ENCODE data around the gene MUC22. TPM values are rescaled to one million over a fixed set of nuclear protein-coding genes. Genes with fewer than 3 reads are reported as not detected.
"Not testable (repeated sequence)": the region's sequence is repeated elsewhere in the genome, so short reads cannot be mapped to it uniquely, and the experiment has no call there.

Gene MUC22
- total RNA-seq, 1 donor from 2014 or later: not detected

DNA sequence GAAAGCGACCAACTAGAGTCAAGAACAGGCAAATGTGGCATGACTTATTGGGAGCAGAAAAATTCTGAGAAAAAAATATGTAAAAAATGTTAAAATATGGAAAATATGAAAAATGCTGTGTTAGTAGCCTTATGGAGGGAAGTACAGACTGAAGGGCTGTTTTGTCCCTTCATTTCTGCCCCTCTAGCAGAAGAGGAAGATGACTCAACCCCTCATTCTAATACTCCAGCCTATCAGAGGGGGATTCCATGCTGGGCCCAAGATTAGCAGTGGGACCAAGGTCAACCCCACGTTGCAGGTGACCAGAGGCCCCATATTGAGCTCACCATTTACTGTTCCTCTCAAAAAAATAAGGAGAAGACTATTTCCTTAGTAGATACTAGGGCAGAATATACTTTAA, 18.4 kb upstream of the MUC22 start:
- no peak for FAIRE-seq
- DNase-seq (ENCODE audit: low spot score in 2 of 2): no peak

DNA sequence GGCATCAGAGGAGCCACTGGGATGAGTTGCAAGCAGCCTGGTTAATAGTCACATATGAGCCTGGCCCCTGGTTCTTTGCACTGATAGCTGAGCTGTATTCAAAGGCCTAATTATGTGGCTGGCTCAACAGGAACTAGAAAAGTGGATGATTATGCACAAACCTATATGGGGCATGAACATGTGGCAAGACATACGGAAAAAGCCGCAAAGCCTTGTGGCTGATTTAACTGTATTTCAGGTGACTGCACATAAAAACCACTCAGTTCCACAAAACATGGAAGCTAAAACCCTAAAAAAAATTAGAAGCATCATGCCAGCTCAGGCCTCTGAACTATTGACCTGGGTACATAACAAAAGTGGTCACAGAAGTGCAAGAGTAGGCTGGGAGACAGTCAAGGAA, 13.0 kb upstream of the MUC22 start:
- FAIRE-seq (no peak), DNase-seq (ENCODE audit: low spot score in 2 of 2) (no peak)

DNA sequence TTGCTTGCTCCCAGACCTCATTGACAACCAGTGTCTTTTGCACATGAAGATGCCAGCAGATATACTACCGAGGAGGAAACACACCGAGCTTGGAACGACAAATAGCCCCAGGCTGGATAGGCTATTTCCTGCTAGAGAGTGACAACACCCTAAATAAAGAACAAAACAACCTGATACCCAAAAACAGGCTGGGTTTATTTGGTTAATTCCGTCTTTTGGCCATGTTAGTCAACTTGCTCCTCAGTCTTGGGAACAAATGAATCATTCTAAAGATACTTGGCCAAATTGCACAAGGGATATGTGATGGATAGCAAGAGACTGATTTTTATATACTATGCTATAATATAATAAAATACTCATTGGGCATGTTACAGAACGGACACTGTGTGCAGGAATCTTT, 11.5 kb upstream of the MUC22 start:
- DNase-seq (ENCODE audit: low spot score in 2 of 2) (no peak), FAIRE-seq (no peak)

DNA sequence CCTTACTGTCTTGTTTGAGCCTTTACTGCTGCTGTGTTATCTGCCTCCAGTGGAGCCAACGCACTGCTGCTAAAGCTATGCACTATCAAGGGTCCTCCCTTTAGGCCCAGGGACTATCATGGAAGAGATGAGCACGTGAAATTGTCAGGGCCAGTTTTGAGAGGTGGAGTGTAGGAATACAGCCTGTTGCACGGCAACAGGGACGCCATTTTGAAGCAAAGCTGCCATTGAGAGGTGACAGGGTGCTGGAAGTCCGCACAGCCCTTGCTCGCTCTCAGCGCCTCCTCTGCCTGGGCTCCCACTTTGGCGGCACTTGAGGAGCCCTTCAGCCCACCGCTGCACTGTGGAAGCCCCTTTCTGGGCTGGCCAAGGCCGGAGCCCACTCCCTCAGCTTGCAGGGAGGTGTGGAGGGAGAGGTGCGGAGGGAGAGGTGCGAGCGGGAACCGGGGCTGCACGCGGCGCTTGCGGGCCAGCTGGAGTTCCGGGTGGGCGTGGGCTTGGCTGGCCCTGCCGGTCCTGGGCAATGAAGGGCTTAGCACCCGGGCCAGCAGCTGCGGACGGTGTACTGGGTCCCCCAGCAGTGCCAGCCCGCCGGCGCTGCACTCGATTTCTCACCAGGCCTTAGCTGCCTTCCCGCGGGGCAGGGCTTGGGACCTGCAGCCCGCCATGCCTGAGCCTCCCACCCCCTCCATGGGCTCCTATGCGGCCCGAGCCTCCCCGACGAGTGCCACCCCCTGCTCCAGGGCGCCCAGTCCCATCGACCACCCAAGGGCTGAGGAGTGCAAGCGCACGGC, 10.0 kb upstream of the MUC22 start:
- DNase-seq (ENCODE audit: low spot score in 2 of 2); FAIRE-seq: not testable (repeated sequence)

DNA sequence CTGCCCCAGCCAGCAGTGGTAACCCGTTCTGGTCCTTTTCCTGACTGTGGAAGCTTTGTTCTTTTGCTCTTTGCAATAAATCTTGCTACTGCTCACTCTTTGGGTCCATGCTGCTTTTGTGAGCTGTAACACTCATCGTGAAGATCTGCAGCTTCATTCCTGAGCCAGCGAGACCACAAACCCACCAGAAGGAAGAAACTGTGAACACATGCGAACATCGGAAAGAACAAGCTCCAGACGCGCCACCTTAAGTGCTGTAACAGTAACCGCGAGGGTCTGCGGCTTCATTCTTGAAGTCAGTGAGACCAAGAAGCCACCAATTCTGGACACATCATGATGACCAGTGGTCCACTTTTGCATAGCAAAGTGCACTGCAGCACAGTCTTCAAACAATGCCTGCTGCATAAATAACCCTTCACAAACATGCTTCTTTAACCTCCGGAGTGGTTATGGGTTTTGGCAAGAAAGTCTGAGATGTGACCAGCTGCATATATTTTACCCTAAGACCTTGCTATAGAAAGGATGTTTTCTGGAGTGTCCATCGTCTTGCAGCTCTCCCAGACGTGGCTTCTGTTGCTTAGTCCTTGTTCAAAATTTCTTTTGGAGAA, 8.9 kb upstream of the MUC22 start:
- DNase-seq (ENCODE audit: low spot score in 2 of 2): no peak
- no peak for FAIRE-seq

DNA sequence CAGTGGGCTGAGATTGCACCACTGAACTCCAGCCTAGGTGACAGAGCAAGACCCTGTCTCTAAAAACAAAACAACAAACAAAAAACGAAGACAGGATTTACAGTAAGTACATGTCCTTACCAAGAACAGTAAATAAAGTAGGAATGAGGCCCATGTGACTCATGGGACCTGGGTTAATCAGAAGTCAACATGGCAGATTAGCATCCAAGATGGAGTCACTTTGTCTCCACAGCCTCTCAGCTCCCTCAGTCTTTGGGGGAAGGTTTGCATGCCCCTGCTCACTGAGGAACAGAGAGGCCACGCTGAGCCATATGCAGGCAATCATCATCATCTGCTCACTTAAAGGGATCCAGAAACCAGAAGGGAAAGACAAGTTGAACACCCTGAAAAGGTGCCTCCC, 7.8 kb upstream of the MUC22 start:
- FAIRE-seq (no peak), DNase-seq (ENCODE audit: low spot score in 2 of 2) (no peak)

DNA sequence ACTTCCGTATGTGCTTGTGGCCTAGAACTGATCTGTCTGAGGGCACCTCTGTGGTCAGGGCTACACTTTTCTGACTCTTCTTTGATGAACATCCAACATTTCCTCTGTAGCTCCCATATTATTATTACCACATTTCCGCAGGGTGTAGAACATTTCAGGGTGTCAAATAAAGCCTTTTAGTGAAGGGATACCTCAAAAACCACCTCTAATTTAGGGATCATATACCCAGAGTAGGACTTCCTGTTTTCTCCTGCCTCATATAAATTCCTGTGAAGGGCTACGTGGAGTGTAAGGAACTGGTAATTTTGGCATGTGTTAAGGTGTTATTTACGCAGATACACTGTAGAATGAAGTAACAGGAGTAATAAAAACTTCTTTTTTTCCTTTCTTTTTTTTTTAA, 5.5 kb upstream of the MUC22 start:
- DNase-seq (ENCODE audit: low spot score in 2 of 2) (no peak), FAIRE-seq (no peak)

DNA sequence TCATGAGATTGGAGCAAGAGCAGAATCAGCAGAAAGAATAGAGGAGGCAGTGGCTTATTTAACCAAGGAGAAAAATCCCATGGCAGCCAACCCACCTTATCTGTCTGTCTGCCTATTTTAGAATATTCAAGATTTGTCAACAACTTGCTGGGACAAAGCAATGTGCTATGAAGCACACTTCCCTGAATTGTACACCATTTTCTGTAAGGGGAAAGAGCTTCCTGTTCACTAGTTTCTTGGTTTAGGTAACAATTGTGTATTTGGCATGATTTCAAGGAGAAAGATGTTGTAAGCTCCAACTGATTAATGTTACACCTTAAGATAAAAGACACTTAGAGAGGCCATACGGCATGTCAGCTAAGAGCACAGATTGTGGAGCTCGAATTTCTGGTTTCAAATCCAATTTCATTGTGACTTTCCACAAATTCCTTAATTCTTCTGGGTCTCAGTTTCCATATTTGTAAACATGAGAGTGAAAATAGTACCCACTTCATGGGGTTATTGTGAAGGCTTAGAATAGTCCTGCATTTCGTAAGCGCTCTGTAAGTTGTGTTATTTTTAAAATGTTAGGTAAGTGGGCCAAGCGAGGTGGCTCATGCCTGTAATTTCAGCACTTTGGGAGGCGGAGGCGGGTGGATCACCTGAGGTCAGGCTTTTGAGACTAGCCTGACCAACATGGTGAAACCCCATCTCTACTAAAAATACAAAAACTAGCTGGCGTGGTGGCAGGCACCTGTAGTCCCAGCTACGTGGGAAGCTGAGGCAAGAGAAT, 4.8 kb upstream of the MUC22 start:
- no peak for DNase-seq (ENCODE audit: low spot score in 2 of 2)

DNA sequence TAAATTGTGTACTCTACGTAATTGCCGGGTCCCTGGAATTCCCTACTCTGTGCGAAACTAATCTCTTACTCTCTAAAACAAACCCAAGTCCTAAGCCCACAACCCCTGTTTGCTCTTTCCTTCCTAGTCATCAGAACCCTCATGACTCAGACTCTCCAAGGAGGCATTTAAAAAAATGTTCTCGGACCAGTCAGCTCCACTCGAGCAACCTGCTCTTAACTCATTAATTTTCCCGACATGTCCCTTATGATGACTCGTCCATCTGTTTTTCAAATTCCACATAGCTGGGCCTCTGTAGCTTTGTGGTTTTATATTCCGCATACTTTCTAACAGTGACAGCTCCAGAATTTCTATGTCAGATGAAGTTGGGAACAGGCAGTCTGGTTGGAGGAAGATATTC, 2.6 kb upstream of the MUC22 start:
- no peak for FAIRE-seq
- DNase-seq (ENCODE audit: low spot score in 2 of 2): no peak

More for the DNA sequence above, 4.8 kb upstream of the MUC22 start:
- no peak for FAIRE-seq

DNA sequence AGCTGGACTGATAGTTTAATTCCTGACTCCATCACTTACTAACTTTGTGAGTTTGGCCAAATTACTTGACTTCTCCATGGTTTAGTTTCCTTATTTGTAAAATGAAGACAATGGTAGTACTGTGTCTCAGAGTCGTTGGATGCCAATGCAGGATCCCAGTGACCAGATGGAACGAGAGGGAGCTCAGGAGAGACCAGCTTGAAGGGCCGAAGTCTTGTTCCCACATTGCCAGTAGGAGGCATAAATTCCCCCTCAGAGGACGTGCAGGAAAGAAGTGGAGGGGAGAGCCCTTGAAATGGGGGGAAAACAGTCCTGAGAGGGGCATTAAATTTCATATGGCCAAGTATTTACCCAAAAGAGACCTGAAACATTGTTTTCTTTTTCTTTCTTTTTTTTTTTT, 2.1 kb upstream of the MUC22 start:
- no peak for FAIRE-seq
- DNase-seq (ENCODE audit: low spot score in 2 of 2): no peak

DNA sequence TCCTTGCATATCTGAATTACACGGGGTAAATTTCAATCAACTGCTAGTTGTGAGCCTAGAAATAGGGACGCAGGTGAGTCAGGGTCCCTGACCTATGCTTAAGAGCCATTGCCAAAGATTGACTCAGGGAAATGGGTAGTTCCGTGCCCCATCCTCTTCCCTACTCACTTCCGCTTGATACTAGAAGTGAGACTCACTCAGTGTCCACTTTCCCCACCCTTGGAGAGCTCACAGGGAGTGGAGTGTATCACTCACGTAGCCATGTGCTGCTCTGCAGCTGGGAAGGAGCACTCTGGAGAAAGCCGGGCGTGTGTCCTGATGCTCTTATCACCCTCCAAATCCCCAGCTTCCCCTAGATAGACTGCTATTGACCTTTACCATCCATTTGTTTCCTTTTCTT, 543 bp upstream of the MUC22 start:
- DNase-seq (ENCODE audit: low spot score in 2 of 2) (no peak), FAIRE-seq (no peak)

DNA sequence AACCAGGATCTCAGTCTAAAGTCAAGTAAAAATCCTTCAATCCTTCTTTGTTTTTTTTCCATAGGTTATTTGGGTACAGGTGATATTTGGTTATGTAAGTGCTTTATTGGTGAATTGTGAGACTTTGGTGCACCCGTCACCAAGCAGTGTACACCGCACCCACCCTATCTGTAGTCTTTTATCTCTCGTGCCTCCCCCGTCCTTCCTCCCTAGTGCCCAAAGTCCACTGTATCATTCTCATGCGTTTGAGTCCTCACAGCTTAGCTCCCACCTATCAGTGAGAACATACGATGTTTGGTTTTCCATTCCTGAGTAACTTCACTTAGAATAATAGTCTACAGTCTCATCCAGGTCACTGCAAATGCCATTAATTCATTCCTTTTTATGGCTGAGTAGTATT, 879 bp downstream of the MUC22 start:
- FAIRE-seq: no peak
- no peak for DNase-seq (ENCODE audit: low spot score in 2 of 2)

DNA sequence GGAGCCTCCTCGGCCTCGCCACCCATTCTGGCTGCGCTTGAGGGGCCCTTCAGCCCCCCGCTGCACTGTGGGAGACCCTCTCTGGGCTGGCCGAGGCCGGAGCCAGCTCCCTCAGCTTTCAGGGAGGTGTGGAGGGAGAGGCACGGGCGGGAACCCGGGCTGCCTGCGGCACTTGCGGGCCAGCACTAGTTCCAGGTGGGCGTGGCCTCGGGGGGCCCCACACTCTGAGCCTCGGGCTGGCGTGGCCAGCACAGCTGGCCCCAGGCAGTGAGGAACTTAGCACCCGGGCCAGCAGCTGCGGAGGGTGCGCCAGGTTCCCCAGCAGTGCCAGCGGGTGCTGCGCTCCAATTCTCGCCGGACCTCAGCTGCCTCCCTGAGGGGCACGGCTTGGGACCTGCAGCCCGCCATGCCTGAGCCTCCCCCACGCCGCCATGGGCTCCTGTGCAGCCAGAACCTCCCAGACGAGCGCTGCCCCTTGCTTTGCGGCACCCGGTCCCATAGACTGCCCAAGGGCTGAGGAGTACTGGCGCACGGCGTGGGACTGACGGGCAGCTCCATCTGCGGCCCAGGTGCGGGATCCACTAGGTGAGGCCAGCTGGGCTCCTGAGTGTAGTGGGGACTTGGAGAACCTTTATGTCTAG, 6.5 kb downstream of the MUC22 start:
- FAIRE-seq: no peak
- DNase-seq (ENCODE audit: low spot score in 2 of 2): no peak

DNA sequence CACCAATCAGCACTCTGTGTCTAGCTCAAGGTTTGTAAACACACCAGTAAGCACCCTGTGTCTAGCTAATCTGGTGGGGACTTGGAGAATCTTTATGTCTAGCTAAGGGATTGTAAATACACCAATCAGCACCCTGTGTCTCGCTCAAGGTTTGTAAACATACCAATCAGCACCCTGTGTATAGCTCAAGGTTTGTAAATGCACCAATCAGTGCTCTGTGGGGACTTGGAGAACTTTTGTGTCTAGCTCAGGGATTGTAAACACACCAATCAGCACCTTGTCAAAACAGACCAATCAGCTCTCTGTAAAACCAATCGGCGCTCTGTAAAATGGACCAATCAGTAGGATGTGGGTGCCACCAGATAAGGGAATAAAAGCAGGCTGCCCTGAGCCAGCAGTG, 7.2 kb downstream of the MUC22 start:
- DNase-seq (ENCODE audit: low spot score in 2 of 2); FAIRE-seq: not testable (repeated sequence)

DNA sequence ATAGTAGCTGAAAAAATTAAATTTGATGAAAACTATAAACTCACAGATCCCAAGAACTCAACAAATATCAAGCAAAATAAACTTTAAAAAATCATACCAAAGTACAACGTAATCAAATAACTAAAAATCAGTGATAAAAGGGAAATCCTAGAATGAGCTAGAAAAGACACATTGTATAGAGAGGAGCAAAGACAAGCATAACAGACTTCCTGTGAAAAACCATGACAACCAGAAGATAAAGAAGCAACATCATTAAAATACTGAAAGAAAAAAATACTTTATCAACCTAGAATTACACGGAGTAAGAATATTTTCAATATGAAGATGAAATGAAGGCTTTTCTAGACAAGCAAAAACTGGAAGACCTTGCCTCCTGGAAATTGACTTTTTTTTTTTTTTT, 9.8 kb downstream of the MUC22 start:
- no peak for DNase-seq (ENCODE audit: low spot score in 2 of 2)
- FAIRE-seq: no peak

DNA sequence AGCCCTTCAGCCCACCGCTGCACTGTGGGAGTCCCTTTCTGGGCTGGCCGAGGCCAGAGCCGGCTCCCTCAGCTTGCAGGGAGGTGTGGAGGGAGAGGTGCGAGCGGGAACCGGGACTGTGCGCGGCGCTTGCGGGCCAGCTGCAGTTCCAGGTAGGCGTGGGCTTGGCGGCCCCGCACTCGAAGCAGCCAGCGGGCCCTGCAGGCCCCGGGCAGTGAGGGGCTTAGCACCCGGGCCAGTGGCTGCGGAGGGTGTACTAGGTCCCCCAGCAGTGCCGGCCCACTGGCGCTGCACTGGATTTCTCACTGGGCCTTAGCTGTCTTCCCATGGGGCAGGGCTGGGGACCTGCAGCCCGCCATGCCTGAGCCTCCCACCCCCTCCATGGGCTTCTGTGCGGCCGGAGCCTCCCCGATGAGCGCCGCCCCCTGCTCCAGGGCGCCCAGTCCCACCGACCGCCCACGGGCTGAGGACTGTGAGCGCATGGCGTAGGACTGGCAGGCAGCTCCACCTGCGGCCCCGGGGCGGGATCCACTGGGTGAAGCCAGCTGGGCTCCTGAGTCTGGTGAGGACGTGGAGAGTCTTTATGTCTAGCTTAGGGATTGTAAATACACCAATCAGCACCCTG, 10.5 kb downstream of the MUC22 start:
- FAIRE-seq; DNase-seq (ENCODE audit: low spot score in 2 of 2): not testable (repeated sequence)

DNA sequence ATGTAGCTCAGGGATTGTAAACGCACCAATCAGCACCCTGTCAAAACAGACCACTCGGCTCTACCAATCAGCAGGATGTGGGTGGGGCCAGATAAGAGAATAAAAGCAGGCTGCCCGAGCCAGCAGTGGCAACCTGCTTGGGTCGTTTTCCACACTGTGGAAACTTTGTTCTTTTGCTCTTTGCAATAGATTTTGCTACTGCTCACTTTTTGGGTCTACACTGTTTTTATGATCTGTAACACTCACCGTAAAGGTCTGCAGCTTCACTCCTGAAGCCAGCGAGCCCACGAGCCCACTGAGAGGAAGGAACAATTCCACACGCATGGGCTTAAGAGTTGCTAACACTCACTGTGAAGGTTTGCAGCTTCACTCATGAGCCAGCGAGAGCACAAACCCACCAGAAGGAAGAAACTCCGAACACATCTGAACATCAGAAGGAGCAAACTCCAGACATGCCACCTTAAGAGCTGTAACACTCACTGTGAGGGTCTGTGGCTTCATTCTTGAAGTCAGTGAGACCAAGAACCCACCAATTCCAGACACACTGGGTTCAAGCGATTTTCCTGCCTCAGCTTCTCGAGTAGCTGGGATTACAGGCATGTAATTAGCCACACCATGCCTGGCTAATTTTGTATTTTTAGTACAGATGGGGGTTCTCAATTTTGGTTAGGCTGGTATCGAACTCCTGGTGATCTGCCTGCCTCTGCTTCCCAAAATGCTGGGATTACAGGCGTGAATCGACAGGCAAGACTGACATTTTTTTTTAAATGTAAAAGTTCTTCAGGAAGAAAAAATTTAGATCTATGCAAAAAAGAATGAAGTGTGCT, 11.6 kb downstream of the MUC22 start:
- FAIRE-seq; DNase-seq (ENCODE audit: low spot score in 2 of 2): not testable (repeated sequence)

DNA sequence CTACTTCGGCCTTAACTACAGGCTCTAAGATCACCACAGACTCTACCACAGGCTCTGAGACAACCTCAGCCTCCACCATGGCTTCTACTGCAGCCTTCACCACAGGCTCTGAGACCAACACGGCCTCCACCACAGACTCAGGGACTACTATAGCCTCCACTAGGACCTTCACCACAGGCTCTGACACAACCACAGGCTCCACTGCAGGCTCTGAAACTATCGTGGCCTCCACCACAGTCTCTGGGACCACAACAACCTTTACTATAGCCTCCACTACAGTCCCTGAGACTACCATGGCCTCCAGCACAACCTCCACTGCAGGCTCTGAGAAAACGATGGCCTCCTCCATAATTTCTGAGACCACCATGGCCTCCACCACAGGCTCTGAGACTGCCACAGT, 15.3 kb downstream of the MUC22 start:
- FAIRE-seq: no peak

DNA sequence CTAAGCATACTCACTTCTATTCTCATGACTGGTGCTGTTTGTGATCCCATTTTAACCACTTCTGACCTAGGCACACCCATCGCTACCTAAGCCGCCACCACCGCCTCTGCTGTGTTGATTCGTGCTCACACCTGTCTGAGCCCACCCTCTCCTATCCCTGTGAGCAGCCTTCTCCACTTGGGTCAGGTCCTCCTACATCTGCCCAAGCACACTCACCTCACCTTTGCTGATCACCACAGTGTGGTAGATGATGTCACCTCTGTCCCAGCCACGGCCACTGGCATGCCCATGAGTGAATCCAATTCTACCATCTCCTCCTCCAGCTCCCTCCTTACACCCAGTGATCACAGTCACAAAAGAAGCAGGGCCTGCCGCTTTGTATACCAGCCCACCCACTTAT, 20.8 kb downstream of the MUC22 start:
- FAIRE-seq: no peak
- DNase-seq (ENCODE audit: low spot score in 2 of 2): no peak

More for the DNA sequence above, 15.3 kb downstream of the MUC22 start:
- no peak for DNase-seq (ENCODE audit: low spot score in 2 of 2)

DNA sequence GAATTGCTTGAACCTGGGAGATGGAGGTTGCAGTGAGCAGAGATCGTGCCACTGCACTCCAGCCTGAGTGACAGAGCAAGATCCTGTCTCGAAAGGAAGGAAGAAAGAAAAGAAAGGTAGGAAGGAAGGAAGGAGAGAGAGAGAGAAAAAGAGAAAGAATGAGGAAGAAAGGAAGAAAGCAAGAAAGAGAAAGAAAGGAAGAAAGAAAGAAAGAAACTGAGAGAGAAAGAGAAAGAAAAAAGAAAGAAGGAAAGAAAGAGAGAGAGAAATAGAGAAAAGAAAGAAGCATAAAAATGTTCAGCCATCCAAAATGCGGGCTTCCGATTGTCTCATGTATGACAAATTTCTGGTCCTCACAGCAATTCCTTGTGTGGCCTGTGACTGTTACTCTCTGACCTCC, 22.8 kb downstream of the MUC22 start:
- DNase-seq (ENCODE audit: low spot score in 2 of 2): no peak
- FAIRE-seq: no peak

Data from frontal cortex (tissue), 4 donors.